Gastroesophageal sphincter (tissue), 3 donors: Measurements from ENCODE around the gene AQP12B.

Experiments used
- POLR2A ChIP-seq, 2 donors: fragments of 450-650 bp; IDR thresholded peaks; one replicate each; pipeline ENCODE4 v1.6.1; 2017; ENCODE audit warnings: antibody characterized with exemption in 2 of 2, mild to moderate bottlenecking in 2 of 2, moderate library complexity in 1 of 2
- POLR2AphosphoS5 ChIP-seq: sonication (generic); formaldehyde crosslinking; IDR thresholded peaks from one replicate; pipeline ENCODE4 v1.6.1; 2017; ENCODE audit warnings: antibody characterized with exemption
- TF ChIP-seq, protein P1 (sequence below), 4 experiments: fragments of 200-600 bp in 2 of 4; fragments of 450-650 bp in 2 of 4; sonication (generic) in 1 of 4; IDR thresholded peaks; one replicate each; pipeline ENCODE4 v1.5.1; 2017 to 2019; ENCODE audit warnings: antibody characterized with exemption in 4 of 4, mild to moderate bottlenecking in 2 of 4, moderate library complexity in 2 of 4

DNA sequence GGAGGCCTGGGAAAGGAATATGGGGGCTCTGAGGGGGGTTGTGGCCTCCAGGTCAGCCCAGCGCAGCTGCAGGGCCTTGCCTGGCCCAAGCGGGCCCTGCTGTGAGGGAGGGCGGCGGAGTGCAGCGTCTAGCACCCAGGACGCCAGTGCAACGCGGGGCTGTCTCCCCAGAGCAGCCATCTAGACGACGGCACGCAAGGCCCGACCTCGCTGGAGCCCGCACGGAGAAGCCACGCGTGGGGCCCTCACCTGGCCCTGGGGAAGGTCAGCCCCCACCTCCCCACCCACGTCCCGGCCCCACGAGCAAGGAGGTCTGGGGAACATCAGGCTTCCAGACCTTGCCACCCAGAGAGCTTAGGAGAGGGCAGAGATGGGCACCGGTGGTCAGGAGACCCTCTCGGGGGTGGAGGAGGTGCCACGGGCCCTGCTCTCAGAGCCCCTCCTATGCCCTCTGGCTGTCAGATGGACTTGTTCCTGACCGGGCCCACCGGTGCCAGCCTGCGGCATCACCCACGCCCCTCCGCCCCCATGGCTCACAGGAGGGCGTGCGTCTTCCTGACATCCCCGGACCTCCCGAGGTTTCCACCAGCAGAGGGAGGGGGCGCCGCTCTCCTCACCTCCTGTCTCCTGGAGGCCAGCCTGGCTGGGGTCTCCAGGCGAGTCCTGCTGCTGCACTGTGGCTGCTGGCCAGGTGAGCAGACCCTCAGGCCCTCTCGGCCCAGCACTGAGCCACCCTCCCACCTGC is 40.5 kb downstream of the AQP12B start:
- TF ChIP-seq POLR2A (IDR thresholded peaks at IDR 0.05) = no peak
- TF ChIP-seq, protein P1, sequence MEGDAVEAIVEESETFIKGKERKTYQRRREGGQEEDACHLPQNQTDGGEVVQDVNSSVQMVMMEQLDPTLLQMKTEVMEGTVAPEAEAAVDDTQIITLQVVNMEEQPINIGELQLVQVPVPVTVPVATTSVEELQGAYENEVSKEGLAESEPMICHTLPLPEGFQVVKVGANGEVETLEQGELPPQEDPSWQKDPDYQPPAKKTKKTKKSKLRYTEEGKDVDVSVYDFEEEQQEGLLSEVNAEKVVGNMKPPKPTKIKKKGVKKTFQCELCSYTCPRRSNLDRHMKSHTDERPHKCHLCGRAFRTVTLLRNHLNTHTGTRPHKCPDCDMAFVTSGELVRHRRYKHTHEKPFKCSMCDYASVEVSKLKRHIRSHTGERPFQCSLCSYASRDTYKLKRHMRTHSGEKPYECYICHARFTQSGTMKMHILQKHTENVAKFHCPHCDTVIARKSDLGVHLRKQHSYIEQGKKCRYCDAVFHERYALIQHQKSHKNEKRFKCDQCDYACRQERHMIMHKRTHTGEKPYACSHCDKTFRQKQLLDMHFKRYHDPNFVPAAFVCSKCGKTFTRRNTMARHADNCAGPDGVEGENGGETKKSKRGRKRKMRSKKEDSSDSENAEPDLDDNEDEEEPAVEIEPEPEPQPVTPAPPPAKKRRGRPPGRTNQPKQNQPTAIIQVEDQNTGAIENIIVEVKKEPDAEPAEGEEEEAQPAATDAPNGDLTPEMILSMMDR (IDR thresholded peaks at IDR 0.05) = no peak
- TF ChIP-seq POLR2AphosphoS5 = no peak
